CD4-positive, alpha-beta T cell treated with Interleukin-4 for 4 hours (primary cell): ENCODE data around the gene HMG20A.

Experiments used
- DNase-seq: peaks from one replicate; pipeline ENCODE4 v3.0.0-alpha.2; 2020

The HMG20A gene

DNA sequence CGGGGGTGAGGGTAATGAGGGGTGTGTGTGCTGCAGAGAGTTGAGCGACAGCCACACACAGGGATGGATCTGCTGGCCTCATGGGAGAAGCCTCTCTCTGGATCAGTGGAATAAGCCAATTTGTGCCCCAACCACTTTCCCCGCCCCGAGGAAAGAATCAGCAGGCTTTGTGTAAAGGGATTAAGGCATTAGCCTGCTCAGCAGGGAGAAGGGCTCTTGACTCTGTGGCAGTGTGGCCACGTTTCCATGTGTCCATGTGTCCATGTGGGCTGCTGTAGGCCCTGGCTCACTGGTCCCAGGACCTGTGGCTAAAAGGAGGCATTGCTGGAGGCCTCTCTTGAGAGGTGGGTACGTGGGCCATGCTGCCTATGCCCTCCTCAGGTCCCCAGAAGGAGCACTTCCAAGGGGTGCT, 104.7 kb downstream of the HMG20A start:
- no peak for DNase-seq

DNA sequence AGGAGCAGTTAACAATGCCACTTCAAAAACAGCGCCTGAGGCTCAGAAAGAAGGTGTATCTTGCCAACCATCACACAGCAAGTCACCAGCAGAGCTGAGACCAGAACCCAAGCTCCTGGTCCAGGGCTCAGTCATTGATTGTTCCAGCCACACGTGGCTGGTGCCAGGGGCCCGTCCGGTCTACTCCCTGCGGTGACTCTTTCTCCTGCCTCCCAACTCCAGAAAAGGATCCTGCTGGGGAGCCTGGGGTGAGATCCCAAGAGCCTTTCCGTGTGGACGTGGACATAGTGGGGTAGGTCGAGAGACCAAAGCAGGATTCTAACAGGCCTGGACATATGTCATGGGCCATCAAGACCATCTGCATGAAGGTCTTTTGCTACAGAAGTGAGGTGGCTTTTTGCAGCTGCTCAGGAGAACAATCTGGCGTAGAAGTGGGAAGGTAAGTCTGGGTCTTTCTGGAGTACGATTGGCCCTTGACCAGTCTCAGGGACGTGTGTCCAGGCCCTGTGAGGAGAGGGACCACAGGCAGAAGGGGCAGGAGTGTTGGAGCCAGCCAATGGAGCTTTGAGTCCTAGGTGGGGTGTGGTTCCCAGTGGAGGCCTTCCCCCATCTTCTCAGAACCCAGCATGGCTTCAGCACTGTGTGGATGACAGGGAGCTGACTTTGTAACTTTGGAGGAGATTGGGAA, 105.4 kb downstream of the HMG20A start:
- DNase-seq: no peak

DNA sequence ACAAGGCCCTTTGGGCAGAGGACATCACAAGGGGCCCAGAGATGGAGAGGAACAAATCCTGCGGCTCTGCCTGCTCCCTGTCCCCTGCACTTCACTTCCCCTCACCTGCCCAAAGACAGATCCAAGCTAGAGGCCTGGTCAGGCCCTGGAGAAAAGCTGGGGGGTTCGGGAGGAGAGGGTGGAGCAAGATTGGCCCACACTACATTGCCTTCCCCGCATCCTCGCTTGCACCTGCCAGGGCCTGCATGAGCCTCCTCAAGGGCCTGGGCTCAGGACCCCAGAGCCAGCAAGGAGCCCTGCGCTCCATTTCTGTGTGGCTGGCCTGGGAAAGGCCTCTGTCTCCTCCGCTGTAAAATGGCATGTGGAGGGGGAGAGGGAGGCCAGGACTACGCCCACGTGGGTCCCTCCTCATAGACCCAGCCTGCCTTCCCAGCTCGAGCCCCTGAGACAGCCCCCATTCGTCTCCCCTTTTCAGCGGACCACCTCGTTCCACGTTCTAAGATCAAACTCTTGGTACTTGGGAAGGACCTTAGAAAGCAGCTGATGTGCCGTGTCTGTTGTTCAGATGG, 106.0 kb downstream of the HMG20A start:
- no peak for DNase-seq

DNA sequence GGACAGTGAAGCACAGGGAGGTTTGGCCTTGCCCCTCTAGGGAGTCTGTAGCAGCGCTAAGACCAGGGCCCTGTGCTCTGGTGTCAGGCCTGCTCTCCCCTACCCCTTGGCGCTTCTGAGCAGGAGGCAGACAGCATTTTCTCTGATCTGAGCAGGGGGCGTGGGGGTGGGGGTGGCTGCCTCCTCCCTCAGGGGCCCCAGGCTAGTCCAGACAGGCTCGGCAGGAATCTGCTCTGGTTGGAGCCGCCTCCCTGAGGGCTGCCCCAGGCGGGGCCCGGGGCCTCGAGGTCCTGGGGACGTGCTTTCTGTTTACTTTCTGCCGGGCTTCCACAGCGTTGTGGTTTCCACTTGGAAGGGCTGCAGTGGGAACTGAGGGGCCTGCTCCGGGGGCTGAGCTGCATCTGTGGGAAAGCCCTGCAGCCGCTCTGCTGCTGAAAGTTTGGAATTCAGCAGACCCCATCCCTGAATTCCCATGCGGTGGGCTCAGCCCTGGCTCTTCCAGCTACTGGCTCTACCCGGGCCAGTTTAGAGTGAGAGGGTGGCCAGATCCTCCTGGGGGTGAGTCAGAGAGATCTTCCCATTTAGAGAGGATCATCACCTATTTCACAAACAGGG, 106.6 kb downstream of the HMG20A start:
- no peak for DNase-seq

DNA sequence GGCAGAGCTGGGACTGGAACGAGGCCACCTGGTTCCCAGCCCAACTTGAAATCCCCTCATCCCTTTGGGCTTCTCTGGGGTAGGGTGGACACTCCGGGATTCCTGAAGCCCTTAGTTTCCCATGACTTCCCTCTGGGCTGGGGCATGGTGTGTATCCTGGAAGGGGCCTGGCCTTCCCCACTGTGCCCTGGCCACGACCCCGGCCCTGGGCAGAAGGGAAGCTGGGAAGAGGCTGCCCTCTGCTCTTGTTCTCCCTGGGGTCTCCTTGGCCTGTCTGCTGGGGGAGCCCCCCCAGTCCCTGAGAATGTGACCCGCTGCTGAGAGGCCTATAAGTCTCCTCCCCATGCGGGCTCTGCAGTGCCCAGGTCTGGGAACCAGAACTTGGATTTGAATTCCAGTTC, 107.1 kb downstream of the HMG20A start:
- DNase-seq: no peak

DNA sequence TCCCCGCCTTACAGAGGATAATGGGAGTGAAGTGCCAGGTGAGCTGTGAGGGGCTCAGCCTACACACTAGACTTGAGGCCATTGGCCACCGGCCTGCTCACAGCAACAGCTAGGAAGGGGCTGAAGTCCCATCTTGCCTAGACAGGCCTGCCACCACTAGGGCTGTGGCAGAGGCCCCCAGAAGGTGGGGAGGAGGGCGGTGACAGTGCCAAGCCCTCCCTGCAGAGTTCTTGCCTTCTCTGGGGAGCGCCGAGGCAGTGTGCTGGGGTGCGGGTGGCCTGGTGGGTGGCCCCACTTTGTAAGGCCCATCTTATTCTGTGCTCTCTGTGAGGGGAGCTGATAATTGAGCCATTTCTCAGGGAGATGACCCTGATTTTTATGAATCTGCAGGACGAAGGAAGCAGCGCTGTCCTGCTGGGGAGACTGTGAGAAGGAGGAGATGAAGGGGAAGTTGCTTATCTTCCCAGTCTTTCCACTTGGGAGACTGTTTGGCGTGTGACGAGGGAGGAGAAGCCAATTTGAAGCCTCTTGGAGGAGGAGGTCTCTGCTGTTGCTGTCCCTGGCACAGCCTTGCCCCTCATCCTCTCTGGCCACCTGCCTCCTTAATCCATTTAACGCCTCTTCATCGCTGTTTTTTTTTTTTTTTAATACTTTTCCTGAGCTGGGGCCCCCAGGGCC, 107.7 kb downstream of the HMG20A start:
- DNase-seq: no peak

DNA sequence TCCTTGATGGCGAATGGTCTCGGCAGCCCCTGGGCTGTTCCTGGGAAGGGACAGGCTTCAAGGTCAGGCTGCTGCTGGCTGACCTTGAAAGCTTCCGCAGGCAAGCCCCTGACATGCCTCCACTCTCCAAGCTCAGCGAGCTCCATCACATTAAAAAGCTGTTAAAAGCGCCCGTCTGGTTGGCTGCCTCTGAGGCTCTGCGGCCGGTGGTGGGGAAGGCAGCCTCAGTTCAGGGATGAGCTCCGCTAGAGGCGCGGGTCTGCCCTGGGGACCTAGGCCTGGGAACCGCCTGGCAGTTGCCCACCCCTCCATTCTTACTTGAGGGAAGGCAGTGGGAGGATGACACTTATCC, 108.3 kb downstream of the HMG20A start:
- DNase-seq: no peak

DNA sequence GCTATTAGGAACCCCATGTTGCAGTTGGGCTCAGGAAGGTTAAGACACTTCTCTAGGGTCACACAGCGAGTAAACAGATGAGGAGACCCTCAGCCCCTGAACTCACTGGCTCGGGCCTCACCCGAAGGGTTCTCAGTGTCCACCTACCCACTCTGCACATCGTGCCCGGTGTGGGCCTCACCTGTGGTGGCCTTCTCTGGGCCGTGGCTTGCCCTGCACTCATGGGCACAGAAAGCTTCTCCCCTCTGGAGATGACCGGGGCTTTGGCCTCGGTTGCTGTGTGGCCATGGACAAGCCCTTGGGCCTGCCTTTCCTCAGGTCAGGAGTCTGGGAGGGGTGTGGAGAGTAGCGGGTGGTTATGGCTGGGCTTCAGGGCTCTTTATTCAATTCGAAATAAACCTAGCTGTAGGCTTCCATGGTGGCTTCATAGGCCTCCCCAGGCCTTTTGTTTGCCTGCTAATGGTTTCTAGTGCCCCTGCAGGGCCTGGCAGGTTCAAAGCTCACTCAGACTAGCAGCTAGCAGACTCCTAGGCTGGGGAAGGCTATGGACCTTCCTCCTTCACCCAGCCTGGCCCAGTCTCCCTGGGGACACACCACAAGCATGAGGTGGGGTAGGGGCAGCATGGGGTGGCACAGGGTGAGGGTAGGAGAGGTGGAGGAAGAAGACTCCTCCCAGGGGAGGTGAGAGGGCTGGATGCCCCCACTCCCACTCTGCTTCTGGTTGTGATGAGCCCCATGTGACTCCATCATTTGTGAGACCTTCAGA, 108.9 kb downstream of the HMG20A start:
- DNase-seq: no peak

DNA sequence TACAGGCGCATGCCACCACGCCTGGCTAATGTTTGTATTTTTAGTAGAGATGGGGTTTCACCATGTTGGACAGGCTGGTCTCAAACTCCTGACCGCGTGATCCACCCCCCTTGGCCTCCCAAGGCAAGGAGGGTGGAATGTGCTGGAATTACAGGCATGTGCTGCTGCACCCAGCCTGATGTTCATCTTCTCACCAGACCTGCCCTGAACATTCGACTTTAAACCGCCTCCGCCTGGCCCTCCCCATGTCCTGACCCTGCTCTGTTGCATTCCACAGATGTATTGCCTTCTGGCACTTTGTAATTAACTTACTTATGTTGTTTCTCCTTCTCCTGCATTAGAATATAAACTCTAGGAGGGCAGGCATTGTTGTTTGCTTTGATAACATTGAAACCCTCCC, 109.9 kb downstream of the HMG20A start:
- no peak for DNase-seq

DNA sequence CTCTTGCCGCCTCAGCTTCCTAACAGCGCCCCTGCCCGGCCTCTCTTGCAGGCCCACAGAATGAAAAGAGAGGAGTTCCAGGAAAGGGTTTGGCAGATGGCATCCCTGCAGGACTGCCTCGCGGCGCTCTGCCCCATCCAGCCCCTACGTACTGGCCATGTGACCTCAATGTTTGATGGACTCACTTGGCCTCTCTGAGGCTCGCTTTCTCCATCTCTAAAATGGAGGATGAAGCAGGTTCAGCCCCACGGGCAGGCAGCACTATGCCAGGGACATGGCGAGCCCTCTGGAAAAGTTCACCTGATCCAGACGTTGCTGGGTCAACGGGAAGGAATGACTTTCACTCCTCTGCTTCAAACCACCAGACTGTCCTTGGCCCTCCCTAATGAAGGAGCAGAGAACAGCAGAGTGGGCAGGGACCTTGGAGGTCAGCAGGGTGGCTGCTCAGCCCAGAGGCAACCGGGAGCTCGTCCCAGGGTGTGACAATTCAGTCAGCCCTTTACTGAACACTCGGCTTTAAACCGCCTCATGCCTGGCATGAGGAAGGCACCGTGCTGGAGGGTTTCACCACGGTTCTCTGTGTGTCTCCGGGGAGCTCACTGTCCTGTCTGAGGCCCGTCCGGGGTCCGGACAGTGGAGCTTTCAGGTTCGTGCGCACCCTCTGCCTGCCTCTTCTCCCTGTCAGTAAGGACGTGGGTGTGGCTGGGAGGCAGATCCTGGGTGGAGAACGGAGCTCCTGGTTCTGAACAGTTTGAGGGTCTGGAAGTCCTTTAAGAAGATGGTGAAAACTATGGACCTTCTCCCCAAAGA, 110.7 kb downstream of the HMG20A start:
- DNase-seq: no peak

DNA sequence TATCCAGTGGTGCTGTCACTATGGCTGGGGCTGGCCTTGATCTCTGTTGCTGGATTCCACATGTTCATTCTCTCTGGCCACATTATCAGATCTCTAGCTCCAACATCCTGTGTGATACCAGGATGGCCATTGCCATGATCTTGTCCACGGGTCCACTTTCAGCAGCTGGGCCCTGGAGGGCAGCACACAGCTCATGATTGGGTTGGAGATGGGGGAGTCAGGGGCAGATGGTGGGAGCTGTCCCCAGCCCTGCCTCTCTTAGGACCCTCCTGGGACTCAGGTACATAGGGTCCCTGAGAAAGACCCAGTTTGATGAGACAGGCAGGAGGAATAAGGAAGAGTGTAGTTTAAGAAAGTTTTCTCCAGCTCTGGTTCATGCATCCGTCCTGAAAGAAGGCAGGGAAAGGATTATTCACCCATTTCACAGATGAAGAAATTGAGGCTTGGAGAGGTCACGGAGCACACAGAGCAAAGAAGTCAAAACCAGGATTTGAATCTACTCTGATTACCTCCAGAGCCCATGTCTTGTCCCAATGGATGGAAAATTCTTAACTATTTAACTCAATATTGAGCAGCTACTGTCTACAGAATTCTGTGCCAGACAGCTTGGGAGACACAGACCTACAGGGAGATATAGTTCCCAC, 111.5 kb downstream of the HMG20A start:
- DNase-seq: no peak

DNA sequence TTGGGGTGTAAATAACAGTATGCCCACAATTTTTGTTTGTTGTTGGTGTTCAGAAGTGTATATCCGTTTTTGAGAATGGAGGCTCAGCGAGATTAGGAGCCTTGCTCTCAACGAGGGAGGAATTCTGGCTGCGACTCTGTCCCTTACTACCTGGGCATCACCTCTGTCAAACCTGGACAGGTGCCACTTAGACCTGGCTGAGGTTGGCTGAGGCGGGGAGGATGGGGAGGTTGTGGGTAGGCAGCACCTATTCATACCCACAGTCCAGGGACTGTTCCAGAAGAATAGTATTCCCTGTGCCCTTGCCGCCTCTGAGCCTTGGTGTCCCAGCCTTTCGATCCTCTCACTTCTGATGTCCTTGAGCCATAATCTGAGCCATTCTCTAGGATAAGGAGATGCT, 112.2 kb downstream of the HMG20A start:
- DNase-seq: no peak

DNA sequence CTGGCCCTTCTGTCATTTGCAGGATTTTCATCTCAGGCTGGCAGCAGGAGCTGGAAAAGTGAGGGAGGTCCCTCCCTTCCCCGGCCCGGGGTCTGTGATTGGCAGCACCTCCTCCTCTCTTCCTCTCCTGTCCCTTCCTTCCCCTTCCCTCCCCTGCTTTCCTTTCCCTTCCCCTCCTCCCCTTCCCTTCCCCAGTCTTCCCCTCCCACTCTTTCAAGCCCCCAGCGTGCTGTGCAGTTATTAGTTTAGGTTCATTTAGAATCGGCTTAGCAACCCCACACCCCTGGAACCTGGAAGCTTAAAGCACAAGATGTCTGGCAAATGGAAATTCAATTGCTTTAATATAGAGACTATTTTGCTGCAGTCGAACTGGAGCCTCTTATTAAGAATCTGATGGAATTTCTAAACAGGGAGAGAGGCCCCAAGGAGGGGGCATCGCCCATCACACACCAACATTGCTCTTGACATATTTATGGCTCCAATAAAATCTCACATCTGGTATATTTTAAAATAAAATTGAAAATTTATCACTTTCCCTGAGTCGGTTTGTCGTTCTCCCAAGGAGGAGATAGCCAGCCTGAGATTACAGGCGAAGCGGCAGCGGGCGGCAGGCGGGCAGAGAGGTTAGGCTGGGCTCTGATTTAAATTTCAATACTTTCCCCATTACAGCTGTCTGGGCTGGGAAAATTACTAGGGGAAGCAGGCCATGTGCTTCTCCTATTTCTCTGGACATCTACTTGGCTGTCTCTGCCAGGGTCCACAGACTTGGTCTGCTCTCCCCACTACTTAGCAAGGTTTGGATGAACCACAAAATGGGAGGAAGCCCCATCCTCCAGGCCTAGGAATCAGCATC, 113.1 kb downstream of the HMG20A start:
- DNase-seq: no peak
